SU-DHL-6 (cell line): ENCODE data around the gene PRELP.

ENCODE experiments used
- H2AFZ ChIP-seq: fragments of 200-600 bp; sonication (generic); 2 replicates; pipeline ENCODE4 v1.6.1; 2014; ENCODE audit warnings: low read depth, mild to moderate bottlenecking, moderate library complexity, mixed read lengths, antibody characterized with exemption, low read length; ENCODE audit not compliant: severe bottlenecking
- H3F3A ChIP-seq: fragments of 200-600 bp; shearing (Covaris generic); 2 replicates; pipeline ENCODE4 v1.6.0; 2016; ENCODE audit warnings: antibody characterized with exemption, mild to moderate bottlenecking; ENCODE audit not compliant: insufficient read depth
- H3K27ac ChIP-seq: fragments of 200-600 bp; sonication (generic); 2 replicates; pipeline ENCODE4 v1.5.1; 2016; ENCODE audit warnings: low read depth, mild to moderate bottlenecking, low read length, moderate library complexity, mixed read lengths
- H3K27me3 ChIP-seq: fragments of 200-600 bp; sonication (generic), shearing (Covaris generic); 2 replicates; pipeline ENCODE4 v1.6.0; 2014; ENCODE audit warnings: mild to moderate bottlenecking, low read length
- H3K36me3 ChIP-seq: fragments of 200-600 bp; sonication (generic); 2 replicates; pipeline ENCODE4 v1.6.1; 2014; ENCODE audit warnings: mild to moderate bottlenecking, low read length, mixed read lengths
- H3K4me2 ChIP-seq: fragments of 300-600, 200-600 bp; shearing (Covaris generic), sonication (generic); 2 replicates; pipeline ENCODE4 v1.6.0; 2014; ENCODE audit warnings: low read length, low read depth, mild to moderate bottlenecking; ENCODE audit not compliant: poor library complexity, severe bottlenecking
- H3K4me3 ChIP-seq: fragments of 200-600 bp; sonication (generic); 2 replicates; pipeline ENCODE4 v1.5.1; 2014; ENCODE audit warnings: antibody characterized with exemption, low read length, mild to moderate bottlenecking, mixed read lengths; ENCODE audit not compliant: insufficient read depth, poor library complexity, severe bottlenecking
- H3K79me2 ChIP-seq: fragments of 200-600 bp; sonication (generic); 2 replicates; pipeline ENCODE4 v1.6.1; 2014; ENCODE audit warnings: mild to moderate bottlenecking, low read length, moderate library complexity; ENCODE audit not compliant: insufficient read depth
- H3K9ac ChIP-seq: fragments of 200-600 bp; sonication (generic); 2 replicates; pipeline ENCODE4 v1.7.0; 2014; ENCODE audit warnings: mild to moderate bottlenecking, low read length
- H3K9me2 ChIP-seq: fragments of 200-600 bp; sonication (generic); replicated peaks from 2 replicates; pipeline ENCODE4 v1.6.1; 2014; ENCODE audit warnings: low read length; ENCODE audit not compliant: insufficient read depth
- H3K9me3 ChIP-seq: fragments of 200-600 bp; sonication (generic); 2 replicates; pipeline ENCODE4 v1.6.1; 2014; ENCODE audit warnings: low read length, mixed read lengths; ENCODE audit not compliant: insufficient read depth
- H4K20me1 ChIP-seq: fragments of 200-600 bp; sonication (generic); 2 replicates; pipeline ENCODE4 v1.6.1; 2014; ENCODE audit warnings: low read depth, mild to moderate bottlenecking, antibody characterized with exemption, low read length, moderate library complexity, mixed read lengths
- CTCF ChIP-seq: fragments of 200-600 bp; sonication (generic); IDR thresholded peaks from one replicate; pipeline ENCODE4 v1.5.1; 2017; ENCODE audit warnings: antibody characterized with exemption, mild to moderate bottlenecking, low read length, moderate library complexity; ENCODE audit not compliant: insufficient read depth, poor library complexity, severe bottlenecking
- EZH2phosphoT487 ChIP-seq: fragments of 200-600 bp; sonication (generic), shearing (Covaris generic); conservative IDR thresholded peaks from 2 replicates; pipeline ENCODE4 v1.6.1; 2018; ENCODE audit warnings: mild to moderate bottlenecking, antibody characterized with exemption, low read length, moderate library complexity, mixed read lengths

The PRELP gene

GRCh38 chr1:203531063-203531462, 55.5 kb downstream of the PRELP start:
- Histone ChIP-seq H3K27me3 (no peaks in the 10 kb centered on the region), H3K9me3 (no peaks in the 10 kb centered on the region), H3K36me3 (no peaks in the 10 kb centered on the region), H3K4me3 (no peak overlapping the region), H3K9me2 (no peaks in the 10 kb centered on the region), H3K27ac (no peak overlapping the region), H4K20me1 (no peaks in the 10 kb centered on the region), H2AFZ (no peak overlapping the region), H3K4me2 (no peak overlapping the region), H3F3A (no peaks in the 10 kb centered on the region), H3K9ac (no peak overlapping the region), H3K79me2 (no peaks in the 10 kb centered on the region)
- TF ChIP-seq CTCF (no peak), EZH2phosphoT487 (no peak)

- no peaks in the 10 kb centered on the region for H3K36me3 ChIP-seq
- no peaks in the 10 kb centered on the region for H4K20me1 ChIP-seq
- TF ChIP-seq EZH2phosphoT487 (no peak), CTCF (no peak)
- H3K4me3 ChIP-seq = no peak overlapping the region
- H3K79me2 ChIP-seq = no peaks in the 10 kb centered on the region
- H3K9ac ChIP-seq = no peak overlapping the region
- no peak overlapping the region for H3K4me2 ChIP-seq
- H3K27me3 ChIP-seq = no peaks in the 10 kb centered on the region
- H3K9me2 ChIP-seq = no peaks in the 10 kb centered on the region
- no peak overlapping the region for H2AFZ ChIP-seq
- no peaks in the 10 kb centered on the region for H3K9me3 ChIP-seq
- no peaks in the 10 kb centered on the region for H3F3A ChIP-seq
- no peak overlapping the region for H3K27ac ChIP-seq
These were observed 58.4 kb downstream of the PRELP start for GRCh38 chr1:203534012-203534411.

GRCh38 chr1:203534526-203534925, 58.9 kb downstream of the PRELP start:
- no peaks in the 10 kb centered on the region for H3K36me3 ChIP-seq
- no peak overlapping the region for H2AFZ ChIP-seq
- H3K9me3 ChIP-seq = no peaks in the 10 kb centered on the region
- no peak overlapping the region for H3K4me2 ChIP-seq
- H3K4me3 ChIP-seq = no peak overlapping the region
- H3K79me2 ChIP-seq = no peaks in the 10 kb centered on the region
- TF ChIP-seq EZH2phosphoT487 (no peak), CTCF (no peak)
- no peak overlapping the region for H3K9ac ChIP-seq
- H3K27ac ChIP-seq = no peak overlapping the region
- H4K20me1 ChIP-seq = no peaks in the 10 kb centered on the region
- H3K27me3 ChIP-seq = no peaks in the 10 kb centered on the region
- no peaks in the 10 kb centered on the region for H3F3A ChIP-seq
- H3K9me2 ChIP-seq = no peaks in the 10 kb centered on the region
